Heart right ventricle (tissue), 16 donors: Measurements from ENCODE around the gene GRIN2A. TPM values are rescaled to one million over a fixed set of nuclear protein-coding genes. Genes with fewer than 3 reads are reported as not detected.

ENCODE experiments used
- ATAC-seq, 8 donors: fragments of 200-7000 bp; cut with Tn5 transposase; one replicate each; pipeline ENCODE4 v1.9.1; 2020; ENCODE audit warnings: mild to moderate bottlenecking in 8 of 8, moderate library complexity in 8 of 8, moderate number of reproducible peaks in 1 of 8
- DNase-seq, 2 donors: peaks; one replicate each; pipeline ENCODE4 v3.0.0-alpha.2; 2020
- H3K27ac ChIP-seq, 10 donors: fragments of 200-600 bp; sonication (generic) in 2 of 10; one replicate each; pipeline versions ENCODE4 v1.5.0 to v1.8.0; 2020 to 2022; ENCODE audit warnings: mild to moderate bottlenecking in 3 of 10
- H3K27me3 ChIP-seq, 7 donors: fragments of 200-600 bp; one replicate each; pipeline ENCODE4 v1.8.0; 2021 to 2022; ENCODE audit warnings: mild to moderate bottlenecking in 2 of 7
- H3K36me3 ChIP-seq, 9 donors: fragments of 200-600 bp; sonication (generic) in 1 of 9; one replicate each; pipeline versions ENCODE4 v1.5.0 to v1.8.0; 2020 to 2022; ENCODE audit warnings: mild to moderate bottlenecking in 2 of 9
- H3K4me1 ChIP-seq, 9 donors: fragments of 200-600 bp; sonication (generic) in 1 of 9; one replicate each; pipeline versions ENCODE4 v1.5.0 to v1.8.0; 2020 to 2022; ENCODE audit warnings: mild to moderate bottlenecking in 4 of 9
- H3K4me3 ChIP-seq, 10 donors: fragments of 200-600 bp; sonication (generic) in 2 of 10; one replicate each; pipeline versions ENCODE4 v1.5.0 to v1.8.0; 2020 to 2022; ENCODE audit warnings: mild to moderate bottlenecking in 7 of 10, moderate library complexity in 2 of 10
- H3K9me3 ChIP-seq, 11 donors: fragments of 200-600 bp in 10 of 11; sonication (generic) in 2 of 11; one replicate each; pipeline versions ENCODE4 v1.5.0 to v1.8.0; 2013 to 2022; ENCODE audit warnings: mild to moderate bottlenecking in 2 of 11, control low read depth in 1 of 11, moderate library complexity in 1 of 11
- CTCF ChIP-seq, 9 donors: fragments of 200-600 bp; sonication (generic) in 2 of 9; IDR thresholded peaks; one replicate each; pipeline versions ENCODE4 v1.5.0 to v1.8.0; 2021 to 2022; ENCODE audit warnings: antibody characterized with exemption in 9 of 9, mild to moderate bottlenecking in 5 of 9, moderate library complexity in 1 of 9
- WGBS, 2 donors: extraction: QIAGEN DNeasy Blood & Tissue Kit; methylation state at CpG; one replicate each; pipeline ENCODE4 v1.1.7; 2013; ENCODE audit warnings: inconsistent platforms in 1 of 2; 5-methylcytosine and 5-hydroxymethylcytosine counted together
- intact Hi-C, 10 donors: fragments of 100-400 bp; cut with DNase I; formaldehyde crosslinking; loops; one replicate each; pipeline versions ENCODE4 v1.11.1 to v1.14.2; 2022
- polyA plus RNA-seq, 2 donors: library from polyadenylated mRNA; stranded (reverse); fragments of 200-250 nt; gene quantifications; one replicate each; pipeline ENCODE4 v1.2.3, GENCODE V29; 2013
- total RNA-seq, 10 donors: library from RNA; stranded (reverse); fragmentation: NEBNext Ultra II Directional in 3 of 10; extraction: Animal tissue kit (Norgen Biotek cat#: 25700) in 3 of 10; gene quantifications; one replicate each; pipeline versions ENCODE4 v1.2.1 to v1.2.4, GENCODE V29; 2021 to 2023
- donor health status: Arrhythmogenic right ventricular cardiomyopathy.
- donor health status: ischemic (EF 13 %, LVEDD 7.1; RV severe dilation, severe dysfunction).
- donor health status: healthy with polysubstance abuse.
- donor health status: DM: no; HTN: yes; CAD: no.
- donor health status: DM: no; HTN: no; CAD: no.
- donor health status: ischemic (EF 25% LVEDD 6.9; RV normal size, moderate dysfunction).
- donor health status: ischemic (EF 25% LVEDD 5.7; RV mildly dilated, moderate dysfunction).
- donor health status: healthy.
- donor health status: DM: yes; HTN: yes; CAD: no.
- donor health status: Ischemic cardiomyopathy.
- donor health status: ischemic (EF 35%, LVEDD 5.7; RV mildly dilated, moderate dysfunction).
- donor health status: nonischemic (EF 11% LVEDD 7.7; RV severe dilation, severe dysfunction).
- donor health status: DM: yes; HTN: yes; CAD: no.
- donor health status: PGD.
- donor health status: ischemic (EF 29% LVEDD 5.4; RV normal size, mild dysfunction).
- donor health status: nonischemic (EF 23%, LVEDD 6.1; RV moderate dilation, normal function).

The GRIN2A gene
- total and polyA plus RNA-seq, 12 donors = 0.01 to 11.7 (median 4.7) TPM

DNA sequence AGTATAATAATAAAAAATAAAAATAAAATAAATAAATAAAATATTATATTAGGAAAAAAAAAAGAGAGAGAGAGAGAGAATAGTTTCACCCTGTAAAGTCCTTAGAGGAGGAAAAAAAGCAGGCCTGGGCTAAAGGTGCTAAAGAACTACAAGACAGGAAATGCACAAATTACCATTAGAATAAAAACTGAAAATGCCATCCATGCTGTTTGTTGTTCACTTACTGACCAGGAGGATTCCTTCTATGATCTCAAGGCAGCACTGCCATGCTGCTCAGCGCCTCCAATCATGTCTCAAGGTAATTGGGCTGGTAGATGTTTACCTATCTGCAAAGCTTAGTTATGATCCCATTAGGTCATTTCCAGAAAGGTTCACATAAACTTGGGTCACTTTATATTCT is 201.2 kb downstream of the GRIN2A start:
- H3K9me3 ChIP-seq = peaks cover 0 to 11% (median 0%) of the 10 kb centered on the region in 11 donors
- intact Hi-C loops = no loop called here
- H3K27me3 ChIP-seq = peaks cover 0 to 6% (median 0%) of the 10 kb centered on the region in 7 donors
- no peak for ATAC-seq
- no peaks in the 10 kb centered on the region for H3K36me3 ChIP-seq
- no peak for DNase-seq
- H3K4me1 ChIP-seq = no peaks in the 10 kb centered on the region
- TF ChIP-seq CTCF (IDR thresholded peaks at IDR 0.05) = no peak
- 40 to 43% methylated on average over 1 of the region's 1 CpG for WGBS, 2 donors
- H3K4me3 ChIP-seq = no peak overlapping the region
- no peak overlapping the region for H3K27ac ChIP-seq

DNA sequence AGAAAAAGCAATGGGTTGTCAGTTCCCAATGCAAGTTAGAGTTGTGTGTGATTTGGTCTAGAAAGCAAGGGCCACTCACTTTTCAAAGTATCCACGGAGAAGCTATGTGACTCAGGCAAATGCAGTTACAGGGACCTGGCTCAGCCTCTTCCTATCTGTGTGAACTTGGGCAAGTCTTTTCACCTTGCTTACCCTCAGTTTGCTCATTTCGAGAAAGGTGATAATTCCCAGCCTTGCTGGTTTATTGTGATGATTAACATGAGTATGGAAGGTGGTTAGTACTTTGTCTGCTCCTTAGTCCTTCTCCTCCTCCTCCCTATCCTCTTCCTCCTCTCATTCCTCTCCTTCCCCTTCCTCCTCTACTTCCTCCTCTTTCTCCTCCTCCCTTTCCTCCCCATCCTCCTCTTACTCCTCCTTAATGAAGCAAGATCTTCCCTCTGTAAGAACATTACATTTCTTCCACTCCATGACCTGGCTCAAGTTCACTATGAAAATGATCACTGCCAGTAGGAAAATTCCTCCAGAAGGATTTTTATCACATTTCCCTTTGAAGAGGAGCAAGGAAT is 204.0 kb downstream of the GRIN2A start:
- DNase-seq (no peak), ATAC-seq (no peak)
- Histone ChIP-seq H3K36me3 (no peaks in the 10 kb centered on the region), H3K27ac (no peak overlapping the region), H3K9me3 (peaks cover 0 to 2% (median 0%) of the 10 kb centered on the region in 11 donors), H3K27me3 (peaks cover 0 to 7% (median 0%) of the 10 kb centered on the region in 7 donors), H3K4me3 (no peak overlapping the region), H3K4me1 (no peaks in the 10 kb centered on the region)
- no peak for TF ChIP-seq CTCF (IDR thresholded peaks at IDR 0.05)
- intact Hi-C loops = no loop called here
- 69 to 83% methylated on average over 2 of the region's 2 CpGs for WGBS, 2 donors

GRCh38 chr16:9977333-9977897 is 204.8 kb downstream of the GRIN2A start:
- Histone ChIP-seq H3K4me3 (no peak overlapping the region), H3K36me3 (no peaks in the 10 kb centered on the region), H3K4me1 (no peaks in the 10 kb centered on the region), H3K27me3 (peaks cover 0 to 7% (median 0%) of the 10 kb centered on the region in 7 donors), H3K9me3 (peaks cover 0 to 2% (median 0%) of the 10 kb centered on the region in 11 donors), H3K27ac (no peak overlapping the region)
- 80 to 85% methylated on average over 7 of the region's 7 CpGs for WGBS, 2 donors
- ATAC-seq (no peak), DNase-seq (no peak)
- TF ChIP-seq CTCF (IDR thresholded peaks at IDR 0.05) = no peak
- intact Hi-C loops = no loop called here

GRCh38 chr16:9976601-9977000 is 205.6 kb downstream of the GRIN2A start:
- Histone ChIP-seq H3K27me3 (peaks cover 0 to 7% (median 0%) of the 10 kb centered on the region in 7 donors), H3K36me3 (no peaks in the 10 kb centered on the region), H3K4me3 (no peak overlapping the region), H3K27ac (no peak overlapping the region), H3K9me3 (peaks cover 0 to 2% (median 0%) of the 10 kb centered on the region in 11 donors), H3K4me1 (no peaks in the 10 kb centered on the region)
- DNase-seq (no peak), ATAC-seq (no peak)
- TF ChIP-seq CTCF (IDR thresholded peaks at IDR 0.05) = no peak
- intact Hi-C loops = no loop called here
- WGBS, 2 donors = 72 to 73% methylated on average over 9 of the region's 9 CpGs
